WTC11 (cell line): ENCODE measurements around the gene HOXA2. TPM values are rescaled to one million over a fixed set of nuclear protein-coding genes. Genes with fewer than 3 reads are reported as not detected.

Experiments used
- CREB1 ChIP-seq: sonication (generic); formaldehyde crosslinking; IDR thresholded peaks from 2 replicates; pipeline ENCODE4 v1.8.0; 2023; ENCODE audit warnings: mild to moderate bottlenecking, missing genetic modification reagents
- FOXP1 ChIP-seq: sonication (generic); formaldehyde crosslinking; IDR thresholded peaks from 2 replicates; pipeline ENCODE4 v1.8.0; 2022; ENCODE audit warnings: missing genetic modification reagents, mild to moderate bottlenecking, moderate library complexity, borderline replicate concordance
- GRHL2 ChIP-seq: fragments of 250-450 bp; sonication (Bioruptor Pico); IDR thresholded peaks from 2 replicates; pipeline ENCODE4 v1.8.0; 2022; ENCODE audit warnings: mild to moderate bottlenecking, moderate library complexity; ENCODE audit not compliant: insufficient replicate concordance, severe bottlenecking
- JUN ChIP-seq: sonication (generic); formaldehyde crosslinking; IDR thresholded peaks from 2 replicates; pipeline ENCODE4 v1.8.0; 2023; ENCODE audit warnings: mild to moderate bottlenecking, missing genetic modification reagents
- MYBL2 ChIP-seq: sonication (generic); formaldehyde crosslinking; IDR thresholded peaks from 2 replicates; pipeline ENCODE4 v1.8.1; 2023; ENCODE audit warnings: mild to moderate bottlenecking, moderate library complexity, missing genetic modification reagents
- NFATC4 ChIP-seq: fragments of 250-450 bp; sonication (Bioruptor Pico); IDR thresholded peaks from 2 replicates; pipeline ENCODE4 v1.9.0; 2021; ENCODE audit warnings: mild to moderate bottlenecking
- NFYB ChIP-seq: sonication (generic); formaldehyde crosslinking; conservative IDR thresholded peaks from 2 replicates; pipeline ENCODE4 v1.8.0; 2022; ENCODE audit warnings: low read depth, missing genetic modification reagents
- OVOL2 ChIP-seq: fragments of 250-450 bp; sonication (Bioruptor Pico); IDR thresholded peaks from 2 replicates; pipeline ENCODE4 v1.9.0; 2021; ENCODE audit warnings: mild to moderate bottlenecking, borderline replicate concordance
- RELA ChIP-seq: sonication (generic); formaldehyde crosslinking; IDR thresholded peaks from 2 replicates; pipeline ENCODE4 v1.8.1; 2022; ENCODE audit warnings: missing genetic modification reagents, mild to moderate bottlenecking, borderline replicate concordance
- SOX15 ChIP-seq: fragments of 250-450 bp; sonication (Bioruptor Pico); IDR thresholded peaks from 2 replicates; pipeline ENCODE4 v1.9.0; 2021; ENCODE audit warnings: mild to moderate bottlenecking
- TCF7 ChIP-seq: sonication (generic); formaldehyde crosslinking; IDR thresholded peaks from 2 replicates; pipeline ENCODE4 v1.8.0; 2022; ENCODE audit warnings: mild to moderate bottlenecking, low read depth, missing genetic modification reagents, moderate library complexity
- TEAD4 ChIP-seq: sonication (generic); formaldehyde crosslinking; IDR thresholded peaks from 2 replicates; pipeline ENCODE4 v1.8.0; 2022; ENCODE audit warnings: mild to moderate bottlenecking, missing genetic modification reagents
- TP53 ChIP-seq: sonication (generic); formaldehyde crosslinking; IDR thresholded peaks from 2 replicates; pipeline ENCODE4 v1.8.1; 2023; ENCODE audit warnings: mild to moderate bottlenecking, missing genetic modification reagents
- ZNF121 ChIP-seq: sonication (generic); formaldehyde crosslinking; IDR thresholded peaks from 2 replicates; pipeline ENCODE4 v1.8.0; 2023; ENCODE audit warnings: missing genetic modification reagents
- ZNF138 ChIP-seq: sonication (generic); formaldehyde crosslinking; conservative IDR thresholded peaks from 2 replicates; pipeline ENCODE4 v1.8.1; 2022; ENCODE audit warnings: mild to moderate bottlenecking, moderate library complexity, missing genetic modification reagents
- ZNF232 ChIP-seq: sonication (generic); formaldehyde crosslinking; IDR thresholded peaks from 2 replicates; pipeline ENCODE4 v1.8.0; 2022; ENCODE audit warnings: mild to moderate bottlenecking, missing genetic modification reagents
- ZNF416 ChIP-seq: fragments of 250-450 bp; sonication (Bioruptor Pico); IDR thresholded peaks from 2 replicates; pipeline ENCODE4 v1.9.0; 2021; ENCODE audit warnings: mild to moderate bottlenecking, inconsistent platforms
- total RNA-seq: library from RNA; stranded (reverse); gene quantifications from 3 replicates; pipeline ENCODE4 v1.2.3, GENCODE V29; 2021
- TF ChIP-seq, protein P1 (sequence below): fragments of 250-450 bp; sonication (Bioruptor Pico); IDR thresholded peaks from 2 replicates; pipeline ENCODE4 v1.9.0; 2021; ENCODE audit warnings: mild to moderate bottlenecking
- TF ChIP-seq, protein P2 (sequence below): fragments of 250-450 bp; sonication (Bioruptor Pico); IDR thresholded peaks from 2 replicates; pipeline ENCODE4 v1.8.0; 2021; ENCODE audit warnings: mild to moderate bottlenecking
- TF ChIP-seq, protein P3 (sequence below): sonication (generic); formaldehyde crosslinking; IDR thresholded peaks from 2 replicates; pipeline ENCODE4 v1.8.0; 2022; ENCODE audit warnings: mild to moderate bottlenecking, missing genetic modification reagents
- TF ChIP-seq, protein P4 (sequence below): fragments of 250-450 bp; sonication (Bioruptor Pico); IDR thresholded peaks from 2 replicates; pipeline ENCODE4 v2.1.2; 2022; ENCODE audit warnings: mild to moderate bottlenecking, moderate library complexity
- TF ChIP-seq, protein P5 (sequence below): sonication (generic); formaldehyde crosslinking; IDR thresholded peaks from 2 replicates; pipeline ENCODE4 v1.8.1; 2022; ENCODE audit warnings: low read depth, missing genetic modification reagents, borderline replicate concordance
- TF ChIP-seq, protein P6 (sequence below): sonication (generic); formaldehyde crosslinking; IDR thresholded peaks from 2 replicates; pipeline ENCODE4 v1.8.0; 2022; ENCODE audit warnings: mild to moderate bottlenecking, missing genetic modification reagents
- TF ChIP-seq, protein P7 (sequence below): fragments of 250-450 bp; sonication (Bioruptor Pico); IDR thresholded peaks from 2 replicates; pipeline ENCODE4 v1.9.0; 2021; ENCODE audit warnings: moderate library complexity, mild to moderate bottlenecking, inconsistent platforms, borderline replicate concordance
- TF ChIP-seq, protein P8 (sequence below): sonication (generic); formaldehyde crosslinking; IDR thresholded peaks from 2 replicates; pipeline ENCODE4 v1.8.1; 2023; ENCODE audit warnings: mild to moderate bottlenecking, missing genetic modification reagents

Gene HOXA2
- total RNA-seq, 1 experiment from 2014 or later: not detected

DNA sequence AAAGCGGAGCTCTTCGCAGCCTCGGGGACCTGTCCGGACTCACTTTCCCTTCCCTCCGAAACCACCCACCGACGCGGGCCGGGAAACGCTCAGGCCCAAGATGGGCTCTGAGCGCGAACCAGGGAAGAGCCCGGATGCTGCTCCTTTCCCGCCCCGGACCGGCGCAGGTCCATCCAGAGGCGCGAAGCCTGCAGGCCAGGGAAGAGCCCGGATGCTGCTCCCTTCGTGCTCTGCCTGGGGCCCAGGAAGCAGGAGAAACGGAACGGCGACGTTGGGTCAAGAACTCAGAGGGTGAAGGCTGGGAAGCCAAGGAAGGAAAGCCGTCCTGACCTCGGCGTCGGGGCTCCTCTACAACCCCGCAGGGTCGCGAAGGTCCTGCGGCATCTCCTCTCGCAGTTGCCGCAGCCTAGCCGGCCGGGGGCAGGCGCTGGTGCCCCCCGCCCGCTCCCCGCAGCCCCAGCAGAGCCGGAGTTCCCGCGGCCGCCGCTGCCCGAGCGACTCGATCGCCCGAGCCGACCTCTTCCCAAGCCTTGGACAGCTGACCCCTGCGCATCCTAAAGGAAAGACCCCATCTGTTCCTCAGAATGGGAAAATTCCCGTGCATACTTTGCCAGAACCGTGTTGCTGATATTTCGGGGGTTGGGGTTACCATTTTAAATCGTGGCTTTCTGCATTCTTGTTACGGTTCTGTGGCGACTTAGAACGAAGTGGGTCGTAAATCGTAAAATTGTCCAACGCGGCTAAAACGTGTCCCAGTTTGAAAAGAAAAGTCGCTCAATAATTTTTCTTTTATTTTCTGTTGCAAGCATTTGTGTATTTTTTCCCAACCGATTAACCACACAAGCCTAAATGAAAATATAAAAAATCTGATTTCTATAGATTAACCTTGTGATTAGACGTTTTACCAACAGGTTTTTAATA, 14.2 kb downstream of the HOXA2 start (continued):
- TF ChIP-seq, protein P1, sequence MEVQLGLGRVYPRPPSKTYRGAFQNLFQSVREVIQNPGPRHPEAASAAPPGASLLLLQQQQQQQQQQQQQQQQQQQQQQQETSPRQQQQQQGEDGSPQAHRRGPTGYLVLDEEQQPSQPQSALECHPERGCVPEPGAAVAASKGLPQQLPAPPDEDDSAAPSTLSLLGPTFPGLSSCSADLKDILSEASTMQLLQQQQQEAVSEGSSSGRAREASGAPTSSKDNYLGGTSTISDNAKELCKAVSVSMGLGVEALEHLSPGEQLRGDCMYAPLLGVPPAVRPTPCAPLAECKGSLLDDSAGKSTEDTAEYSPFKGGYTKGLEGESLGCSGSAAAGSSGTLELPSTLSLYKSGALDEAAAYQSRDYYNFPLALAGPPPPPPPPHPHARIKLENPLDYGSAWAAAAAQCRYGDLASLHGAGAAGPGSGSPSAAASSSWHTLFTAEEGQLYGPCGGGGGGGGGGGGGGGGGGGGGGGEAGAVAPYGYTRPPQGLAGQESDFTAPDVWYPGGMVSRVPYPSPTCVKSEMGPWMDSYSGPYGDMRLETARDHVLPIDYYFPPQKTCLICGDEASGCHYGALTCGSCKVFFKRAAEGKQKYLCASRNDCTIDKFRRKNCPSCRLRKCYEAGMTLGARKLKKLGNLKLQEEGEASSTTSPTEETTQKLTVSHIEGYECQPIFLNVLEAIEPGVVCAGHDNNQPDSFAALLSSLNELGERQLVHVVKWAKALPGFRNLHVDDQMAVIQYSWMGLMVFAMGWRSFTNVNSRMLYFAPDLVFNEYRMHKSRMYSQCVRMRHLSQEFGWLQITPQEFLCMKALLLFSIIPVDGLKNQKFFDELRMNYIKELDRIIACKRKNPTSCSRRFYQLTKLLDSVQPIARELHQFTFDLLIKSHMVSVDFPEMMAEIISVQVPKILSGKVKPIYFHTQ (CRISPR knock-in tag): no peak
- TF ChIP-seq, protein P2, sequence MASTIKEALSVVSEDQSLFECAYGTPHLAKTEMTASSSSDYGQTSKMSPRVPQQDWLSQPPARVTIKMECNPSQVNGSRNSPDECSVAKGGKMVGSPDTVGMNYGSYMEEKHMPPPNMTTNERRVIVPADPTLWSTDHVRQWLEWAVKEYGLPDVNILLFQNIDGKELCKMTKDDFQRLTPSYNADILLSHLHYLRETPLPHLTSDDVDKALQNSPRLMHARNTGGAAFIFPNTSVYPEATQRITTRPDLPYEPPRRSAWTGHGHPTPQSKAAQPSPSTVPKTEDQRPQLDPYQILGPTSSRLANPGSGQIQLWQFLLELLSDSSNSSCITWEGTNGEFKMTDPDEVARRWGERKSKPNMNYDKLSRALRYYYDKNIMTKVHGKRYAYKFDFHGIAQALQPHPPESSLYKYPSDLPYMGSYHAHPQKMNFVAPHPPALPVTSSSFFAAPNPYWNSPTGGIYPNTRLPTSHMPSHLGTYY: no peak
- TF ChIP-seq ZNF121 (CRISPR knock-in tag): no peak
- no peak for TF ChIP-seq TCF7 (CRISPR knock-in tag)
- TF ChIP-seq ZNF416 (CRISPR knock-in tag): no peak
- TF ChIP-seq, protein P3, sequence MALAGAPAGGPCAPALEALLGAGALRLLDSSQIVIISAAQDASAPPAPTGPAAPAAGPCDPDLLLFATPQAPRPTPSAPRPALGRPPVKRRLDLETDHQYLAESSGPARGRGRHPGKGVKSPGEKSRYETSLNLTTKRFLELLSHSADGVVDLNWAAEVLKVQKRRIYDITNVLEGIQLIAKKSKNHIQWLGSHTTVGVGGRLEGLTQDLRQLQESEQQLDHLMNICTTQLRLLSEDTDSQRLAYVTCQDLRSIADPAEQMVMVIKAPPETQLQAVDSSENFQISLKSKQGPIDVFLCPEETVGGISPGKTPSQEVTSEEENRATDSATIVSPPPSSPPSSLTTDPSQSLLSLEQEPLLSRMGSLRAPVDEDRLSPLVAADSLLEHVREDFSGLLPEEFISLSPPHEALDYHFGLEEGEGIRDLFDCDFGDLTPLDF (CRISPR knock-in tag): peak; percentile 91; the same call in 1 of the 2 replicates
- TF ChIP-seq, protein P4, sequence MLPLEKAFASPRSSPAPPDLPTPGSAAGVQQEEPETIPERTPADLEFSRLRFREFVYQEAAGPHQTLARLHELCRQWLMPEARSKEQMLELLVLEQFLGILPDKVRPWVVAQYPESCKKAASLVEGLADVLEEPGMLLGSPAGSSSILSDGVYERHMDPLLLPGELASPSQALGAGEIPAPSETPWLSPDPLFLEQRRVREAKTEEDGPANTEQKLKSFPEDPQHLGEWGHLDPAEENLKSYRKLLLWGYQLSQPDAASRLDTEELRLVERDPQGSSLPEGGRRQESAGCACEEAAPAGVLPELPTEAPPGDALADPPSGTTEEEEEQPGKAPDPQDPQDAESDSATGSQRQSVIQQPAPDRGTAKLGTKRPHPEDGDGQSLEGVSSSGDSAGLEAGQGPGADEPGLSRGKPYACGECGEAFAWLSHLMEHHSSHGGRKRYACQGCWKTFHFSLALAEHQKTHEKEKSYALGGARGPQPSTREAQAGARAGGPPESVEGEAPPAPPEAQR: no peak
- peak; percentile 97 for TF ChIP-seq FOXP1
- TF ChIP-seq OVOL2 (CRISPR knock-in tag): no peak
- no peak for TF ChIP-seq NFATC4 (CRISPR knock-in tag)
- TF ChIP-seq, protein P5, sequence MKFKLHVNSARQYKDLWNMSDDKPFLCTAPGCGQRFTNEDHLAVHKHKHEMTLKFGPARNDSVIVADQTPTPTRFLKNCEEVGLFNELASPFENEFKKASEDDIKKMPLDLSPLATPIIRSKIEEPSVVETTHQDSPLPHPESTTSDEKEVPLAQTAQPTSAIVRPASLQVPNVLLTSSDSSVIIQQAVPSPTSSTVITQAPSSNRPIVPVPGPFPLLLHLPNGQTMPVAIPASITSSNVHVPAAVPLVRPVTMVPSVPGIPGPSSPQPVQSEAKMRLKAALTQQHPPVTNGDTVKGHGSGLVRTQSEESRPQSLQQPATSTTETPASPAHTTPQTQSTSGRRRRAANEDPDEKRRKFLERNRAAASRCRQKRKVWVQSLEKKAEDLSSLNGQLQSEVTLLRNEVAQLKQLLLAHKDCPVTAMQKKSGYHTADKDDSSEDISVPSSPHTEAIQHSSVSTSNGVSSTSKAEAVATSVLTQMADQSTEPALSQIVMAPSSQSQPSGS: peak; percentile 56; the same call in 1 of the 2 replicates
- TF ChIP-seq, protein P6, sequence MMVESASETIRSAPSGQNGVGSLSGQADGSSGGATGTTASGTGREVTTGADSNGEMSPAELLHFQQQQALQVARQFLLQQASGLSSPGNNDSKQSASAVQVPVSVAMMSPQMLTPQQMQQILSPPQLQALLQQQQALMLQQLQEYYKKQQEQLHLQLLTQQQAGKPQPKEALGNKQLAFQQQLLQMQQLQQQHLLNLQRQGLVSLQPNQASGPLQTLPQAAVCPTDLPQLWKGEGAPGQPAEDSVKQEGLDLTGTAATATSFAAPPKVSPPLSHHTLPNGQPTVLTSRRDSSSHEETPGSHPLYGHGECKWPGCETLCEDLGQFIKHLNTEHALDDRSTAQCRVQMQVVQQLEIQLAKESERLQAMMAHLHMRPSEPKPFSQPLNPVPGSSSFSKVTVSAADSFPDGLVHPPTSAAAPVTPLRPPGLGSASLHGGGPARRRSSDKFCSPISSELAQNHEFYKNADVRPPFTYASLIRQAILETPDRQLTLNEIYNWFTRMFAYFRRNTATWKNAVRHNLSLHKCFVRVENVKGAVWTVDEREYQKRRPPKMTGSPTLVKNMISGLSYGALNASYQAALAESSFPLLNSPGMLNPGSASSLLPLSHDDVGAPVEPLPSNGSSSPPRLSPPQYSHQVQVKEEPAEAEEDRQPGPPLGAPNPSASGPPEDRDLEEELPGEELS (CRISPR knock-in tag): no peak
- peak; percentile 92 for TF ChIP-seq MYBL2 (CRISPR knock-in tag)
- TF ChIP-seq SOX15: no peak
- peak; percentile 91 for TF ChIP-seq ZNF138 (CRISPR knock-in tag)
- peak; percentile 76; the same call in 1 of the 2 replicates for TF ChIP-seq JUN
- TF ChIP-seq, protein P7, sequence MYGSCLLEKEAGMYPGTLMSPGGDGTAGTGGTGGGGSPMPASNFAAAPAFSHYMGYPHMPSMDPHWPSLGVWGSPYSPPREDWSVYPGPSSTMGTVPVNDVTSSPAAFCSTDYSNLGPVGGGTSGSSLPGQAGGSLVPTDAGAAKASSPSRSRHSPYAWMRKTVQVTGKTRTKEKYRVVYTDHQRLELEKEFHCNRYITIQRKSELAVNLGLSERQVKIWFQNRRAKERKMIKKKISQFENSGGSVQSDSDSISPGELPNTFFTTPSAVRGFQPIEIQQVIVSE (CRISPR knock-in tag): no peak
- peak; percentile 94 for TF ChIP-seq CREB1 (CRISPR knock-in tag)
- TF ChIP-seq TP53: peak; percentile 98
- TF ChIP-seq RELA (CRISPR knock-in tag): 0 out of 2 replicates have a peak, but pooled peaks have one; percentile 81
- no peak for TF ChIP-seq GRHL2 (CRISPR knock-in tag)
- TF ChIP-seq, protein P8, sequence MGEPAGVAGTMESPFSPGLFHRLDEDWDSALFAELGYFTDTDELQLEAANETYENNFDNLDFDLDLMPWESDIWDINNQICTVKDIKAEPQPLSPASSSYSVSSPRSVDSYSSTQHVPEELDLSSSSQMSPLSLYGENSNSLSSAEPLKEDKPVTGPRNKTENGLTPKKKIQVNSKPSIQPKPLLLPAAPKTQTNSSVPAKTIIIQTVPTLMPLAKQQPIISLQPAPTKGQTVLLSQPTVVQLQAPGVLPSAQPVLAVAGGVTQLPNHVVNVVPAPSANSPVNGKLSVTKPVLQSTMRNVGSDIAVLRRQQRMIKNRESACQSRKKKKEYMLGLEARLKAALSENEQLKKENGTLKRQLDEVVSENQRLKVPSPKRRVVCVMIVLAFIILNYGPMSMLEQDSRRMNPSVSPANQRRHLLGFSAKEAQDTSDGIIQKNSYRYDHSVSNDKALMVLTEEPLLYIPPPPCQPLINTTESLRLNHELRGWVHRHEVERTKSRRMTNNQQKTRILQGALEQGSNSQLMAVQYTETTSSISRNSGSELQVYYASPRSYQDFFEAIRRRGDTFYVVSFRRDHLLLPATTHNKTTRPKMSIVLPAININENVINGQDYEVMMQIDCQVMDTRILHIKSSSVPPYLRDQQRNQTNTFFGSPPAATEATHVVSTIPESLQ: no peak
- peak; percentile 92 for TF ChIP-seq ZNF232 (CRISPR knock-in tag)
- TF ChIP-seq TEAD4: no peak
- TF ChIP-seq NFYB: 0 out of 2 replicates have a peak, but pooled peaks have one; percentile 45
